ENCODE measurements around the gene TSC1.

- no peak for TF ChIP-seq CTCF (IDR thresholded peaks at IDR 0.05)
- TF ChIP-seq POLR2A (IDR thresholded peaks at IDR 0.05) = no peak
These were observed 67.6 kb downstream of the TSC1 start for GRCh38 chr9:132876849-132877248.

Measured in thyroid gland (tissue), 4 donors.